HG02610 (cell line): Measurements from ENCODE around the gene HEATR5A.

Experiments used
- ATAC-seq: cut with Tn5 transposase; IDR thresholded peaks from one replicate; pipeline ENCODE4 v1.9.1; 2021; ENCODE audit warnings: mild to moderate bottlenecking, moderate library complexity; ENCODE audit not compliant: unreplicated experiment

Gene HEATR5A

GRCh38 chr14:31428011-31428410 lies 7.7 kb upstream of the HEATR5A start:
- ATAC-seq, result no peak

GRCh38 chr14:31426663-31427062 lies 6.3 kb upstream of the HEATR5A start:
- ATAC-seq, result no peak

- ATAC-seq, result no peak
Observed at GRCh38 chr14:31425905-31426304, 5.6 kb upstream of the HEATR5A start.

GRCh38 chr14:31421200-31421599 lies 850 bp upstream of the HEATR5A start:
- no peak for ATAC-seq

DNA sequence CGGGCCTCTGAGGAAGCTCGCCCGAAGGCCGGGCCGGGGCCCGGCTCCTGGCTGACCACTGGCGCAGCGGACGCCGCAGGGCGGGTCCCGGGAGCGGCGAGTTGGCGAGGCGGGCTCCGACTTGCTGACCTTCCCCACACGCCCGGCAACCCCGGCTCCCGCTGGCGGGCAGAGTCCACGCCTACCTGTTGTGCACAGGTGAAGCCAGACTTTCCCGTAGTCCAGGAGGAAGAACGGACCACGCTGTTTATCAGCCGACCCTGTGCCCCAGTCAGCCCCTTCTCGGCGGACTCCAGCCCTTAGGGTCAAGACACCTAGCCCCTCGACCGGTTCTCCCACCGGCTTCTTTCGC lies 407 bp downstream of the HEATR5A start:
- ATAC-seq, result peak; percentile 12

DNA sequence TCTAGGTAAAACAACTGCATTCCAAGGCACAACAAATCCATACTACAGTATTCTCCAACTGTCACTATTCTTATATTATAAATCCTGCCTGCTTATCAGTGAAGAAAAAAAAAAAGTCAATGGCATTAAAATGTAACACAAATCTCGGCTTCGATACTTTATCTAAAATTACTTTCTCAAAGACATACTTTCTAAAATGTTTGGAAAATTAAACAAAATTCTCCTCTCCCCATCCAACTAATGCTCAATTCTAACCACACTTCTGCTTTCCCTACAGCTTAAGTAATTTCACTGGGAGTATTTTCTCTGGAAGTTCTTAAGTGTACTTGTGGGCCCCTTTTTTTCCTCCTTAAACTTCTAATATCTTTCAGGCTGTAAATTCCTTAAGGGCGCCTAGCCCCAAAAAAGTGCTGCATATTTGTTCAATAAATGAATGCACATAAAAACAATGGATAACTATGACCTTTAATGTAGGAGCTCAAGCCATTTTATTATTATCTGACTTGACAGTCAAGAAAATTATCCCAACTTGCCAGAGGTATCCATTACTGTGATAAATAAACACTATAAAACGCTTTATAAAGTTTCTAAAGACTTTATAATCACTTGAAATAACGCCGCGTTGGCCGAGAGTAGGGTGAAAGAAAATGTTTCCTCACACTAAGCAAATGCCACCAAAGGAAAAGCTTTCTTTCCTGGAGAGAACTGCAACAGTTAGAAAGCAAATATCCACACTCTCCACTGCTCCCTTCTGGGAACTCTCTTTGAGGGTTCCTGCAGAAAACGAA lies 977 bp downstream of the HEATR5A start:
- ATAC-seq, result no peak

GRCh38 chr14:31418440-31418839 lies 1.9 kb downstream of the HEATR5A start:
- ATAC-seq, result no peak

DNA sequence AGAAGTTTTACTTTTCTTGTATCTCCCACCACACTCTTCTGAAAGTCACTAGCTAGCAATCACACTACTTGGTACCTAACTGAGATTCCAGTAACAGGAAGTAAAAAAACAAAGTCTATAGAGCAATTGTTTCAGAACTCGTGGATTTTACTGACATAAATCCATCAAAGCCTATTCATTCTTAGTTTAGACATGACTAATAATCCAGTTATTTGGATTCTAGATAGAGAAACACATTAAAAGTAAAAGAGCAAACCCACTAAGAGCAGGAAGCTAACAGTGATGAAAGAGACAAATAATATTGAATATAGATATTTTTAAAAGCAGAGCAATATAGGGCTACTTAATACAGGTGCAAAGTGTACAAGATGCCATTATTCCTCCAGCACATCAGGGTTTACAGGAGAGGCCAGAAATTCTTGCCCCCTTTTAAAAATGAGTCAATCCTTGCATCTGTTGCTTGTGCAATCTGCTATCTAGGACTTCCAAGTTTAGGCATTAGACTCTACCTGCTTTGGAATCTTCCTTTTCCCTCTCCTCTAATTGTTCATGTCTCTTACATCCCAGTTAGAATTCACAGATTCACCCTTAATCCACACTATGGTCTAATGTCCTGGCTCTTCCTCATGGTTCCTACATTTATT lies 6.0 kb downstream of the HEATR5A start:
- ATAC-seq, result no peak

- no peak for ATAC-seq
Observed at GRCh38 chr14:31411218-31411727, 9.1 kb downstream of the HEATR5A start.

- ATAC-seq, result no peak
Observed at GRCh38 chr14:31410048-31410650, 10.2 kb downstream of the HEATR5A start.

GRCh38 chr14:31408421-31408820 lies 11.9 kb downstream of the HEATR5A start:
- ATAC-seq, result no peak

GRCh38 chr14:31405599-31406232 lies 14.6 kb downstream of the HEATR5A start:
- ATAC-seq, result no peak

GRCh38 chr14:31405106-31405505 lies 15.2 kb downstream of the HEATR5A start:
- ATAC-seq, result no peak

DNA sequence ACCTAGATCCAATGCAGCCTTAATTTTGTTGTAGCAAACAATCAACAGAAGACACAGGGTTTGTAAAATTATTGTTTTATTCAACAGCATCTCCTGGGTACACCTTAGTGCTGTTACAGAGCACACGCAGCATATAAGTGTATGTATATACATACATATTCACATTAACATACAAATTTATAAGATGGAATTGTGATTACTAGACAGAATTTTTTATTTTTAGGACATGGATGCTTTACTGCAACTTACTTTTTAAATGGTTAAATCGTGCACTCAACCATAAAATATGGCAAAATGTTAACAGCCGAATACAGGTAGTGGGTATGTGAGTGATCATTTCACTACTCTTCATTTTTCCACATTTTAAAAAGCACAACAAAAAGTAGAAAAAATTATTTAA lies 16.6 kb downstream of the HEATR5A start:
- no peak for ATAC-seq

DNA sequence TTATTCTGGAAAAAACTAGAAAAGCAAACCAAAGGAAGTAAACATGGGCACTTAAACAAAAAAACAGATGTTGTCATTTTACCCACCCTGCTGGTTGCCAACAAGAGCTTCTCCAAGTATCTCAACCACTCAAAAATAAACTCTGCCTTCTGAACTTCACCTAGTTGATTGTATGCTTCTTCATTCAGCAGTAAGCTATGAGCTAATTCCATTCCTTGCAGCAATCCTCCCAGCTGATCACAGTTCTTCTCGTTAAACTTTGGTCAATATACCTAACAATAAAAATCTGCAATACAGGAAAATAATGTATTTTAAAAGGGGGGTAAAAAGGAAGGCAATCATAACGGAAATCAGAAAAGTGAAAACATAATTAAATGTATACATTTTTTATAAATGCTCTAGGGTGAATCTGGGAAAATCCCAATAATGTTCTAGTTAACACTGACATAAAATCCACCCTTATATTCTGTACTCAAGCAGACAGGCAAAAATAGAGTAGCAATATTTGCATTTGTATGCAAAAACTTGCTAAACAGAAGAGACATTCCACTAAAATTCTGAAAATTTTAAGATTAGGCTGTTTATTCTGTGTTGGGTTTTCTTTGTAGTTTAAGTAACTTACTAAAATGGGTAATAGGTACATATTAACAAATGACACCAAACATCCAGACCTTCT lies 17.4 kb downstream of the HEATR5A start:
- ATAC-seq, result no peak

DNA sequence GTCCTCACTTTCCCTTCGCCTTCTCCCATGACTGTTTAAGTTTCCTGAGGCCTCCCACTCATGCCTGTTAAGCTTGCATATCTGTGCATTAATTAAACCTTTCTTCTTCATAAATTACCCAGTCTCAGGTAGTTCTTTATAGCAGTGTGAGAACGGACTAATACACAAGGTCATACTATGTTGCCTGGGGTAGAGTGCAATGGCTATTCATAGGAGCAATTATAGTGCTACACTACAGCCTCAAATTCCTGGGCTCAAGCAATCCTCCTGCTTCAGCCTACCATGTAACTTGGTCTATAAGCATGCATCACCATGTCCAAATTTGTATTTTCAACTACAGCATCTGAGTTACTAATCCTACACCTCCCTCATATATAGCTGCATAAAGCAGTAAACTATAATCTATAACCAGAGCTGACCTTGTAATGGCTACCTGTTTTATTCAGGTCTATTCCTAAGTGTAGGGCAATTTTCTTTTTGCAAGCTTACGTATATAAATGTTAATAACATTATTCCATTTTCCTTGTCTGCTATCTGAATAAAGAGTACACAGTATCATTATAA lies 18.9 kb downstream of the HEATR5A start:
- no peak for ATAC-seq

DNA sequence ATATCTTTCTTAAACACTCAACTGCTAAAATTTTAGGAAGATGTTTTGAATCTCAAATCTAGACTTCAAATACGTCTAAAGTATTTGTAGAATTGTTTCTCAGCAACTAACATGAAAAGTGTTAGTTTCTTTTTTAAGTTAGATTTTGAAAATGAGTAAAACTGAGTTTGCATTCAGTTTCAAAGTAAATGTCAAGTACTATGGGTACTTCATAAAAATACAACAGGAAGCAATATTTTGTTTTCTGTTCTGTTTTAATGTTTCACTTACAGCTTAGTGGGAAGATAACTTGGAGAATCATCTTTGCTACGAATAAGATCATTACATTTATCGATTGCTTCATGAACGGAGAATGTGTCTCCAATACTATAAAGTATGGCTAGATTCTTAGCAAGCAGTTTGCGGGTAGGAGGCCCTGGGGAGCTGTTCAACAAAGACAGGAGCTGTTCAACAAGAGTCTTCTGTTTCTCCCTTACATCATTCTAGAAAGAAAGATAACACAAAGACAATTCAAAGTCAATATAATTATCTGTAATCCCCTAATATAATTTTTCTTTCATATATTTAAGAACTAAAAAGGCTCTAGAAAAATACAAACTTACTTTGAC lies 20.2 kb downstream of the HEATR5A start:
- no peak for ATAC-seq

DNA sequence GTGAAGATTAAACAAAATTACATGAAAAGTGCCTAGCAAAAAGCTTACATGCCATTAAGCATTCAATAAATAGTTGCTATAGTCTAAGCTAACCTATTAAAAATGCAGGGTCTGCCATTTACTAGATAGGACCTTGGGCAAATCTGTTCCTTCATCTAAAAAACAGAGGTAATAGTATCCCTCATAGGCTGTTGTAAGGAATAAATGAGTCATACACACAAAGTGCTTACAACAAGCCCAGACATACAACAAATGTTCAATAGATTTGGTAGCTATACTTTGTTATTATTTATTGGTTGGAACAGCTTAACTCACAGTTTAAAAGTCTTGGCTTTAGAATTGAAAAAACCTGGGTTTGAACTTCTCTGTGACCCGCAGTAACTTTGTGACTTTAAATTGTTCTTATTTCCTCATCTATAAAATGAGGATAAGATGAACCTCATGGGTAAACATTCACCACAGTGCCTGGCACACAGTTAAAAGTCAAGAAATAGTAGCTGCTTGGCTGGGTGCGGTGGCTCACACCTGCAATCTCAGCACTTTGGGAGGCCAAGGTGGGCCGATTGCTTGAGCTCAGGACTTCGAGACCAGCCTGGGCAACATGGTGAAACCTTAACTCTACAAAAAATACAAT lies 24.7 kb downstream of the HEATR5A start:
- ATAC-seq, result no peak

GRCh38 chr14:31395119-31395518 lies 25.2 kb downstream of the HEATR5A start:
- ATAC-seq, result no peak

DNA sequence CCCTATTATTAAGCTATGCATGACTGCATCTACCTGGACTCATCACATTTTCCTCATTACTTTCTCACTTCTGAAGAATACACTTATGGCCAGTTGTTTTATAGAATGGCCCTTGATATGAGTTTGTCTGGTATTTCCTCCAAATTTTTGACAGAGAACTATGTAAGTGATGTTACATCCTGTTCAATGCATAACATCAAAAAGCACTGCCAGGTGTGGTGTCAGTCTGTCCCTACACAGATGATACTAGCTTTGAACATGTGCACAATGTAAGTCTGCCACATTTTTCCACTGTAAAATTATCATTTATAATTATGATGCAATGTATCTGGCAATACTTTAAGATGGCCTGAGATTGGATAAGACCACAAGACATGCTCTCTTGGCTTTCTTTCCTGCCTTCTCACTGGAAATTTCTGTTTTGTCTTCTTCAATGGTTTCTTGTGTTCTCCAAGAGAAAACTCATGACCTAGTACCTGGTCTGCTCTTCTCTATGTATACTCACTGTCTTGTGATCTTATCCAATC lies 28.3 kb downstream of the HEATR5A start:
- no peak for ATAC-seq
